HepG2 (cell line): ENCODE data around the gene PBOV1. TPM values are rescaled to one million over a fixed set of nuclear protein-coding genes. Genes with fewer than 3 reads are reported as not detected.

Source experiments
- polyA plus RNA-seq, 8 experiments: library from polyadenylated mRNA; depleted of rRNA in 3 of 8; stranded (reverse) in 7 of 8; unstranded in 1 of 8; fragments of >200 nt; fragmentation: Illumina TruSeq in 4 of 8; extraction: Trizol in 4 of 8; gene quantifications; 2 replicates each; pipeline versions ENCODE4 v1.2.1 to v1.2.3, GENCODE V29; 2011 to 2016; ENCODE audit warnings: low read depth in 4 of 8, missing spikeins in 1 of 8, mixed read lengths in 1 of 8; ENCODE audit not compliant: insufficient read depth in 1 of 8
- total RNA-seq, 5 experiments: library from RNA; depleted of rRNA; stranded (reverse); fragments of >200 nt; fragmentation: Illumina TruSeq; extraction: Trizol; gene quantifications; 2 replicates each; pipeline ENCODE4 v1.2.3, GENCODE V29; 2016; ENCODE audit warnings: low read depth in 1 of 5

Gene PBOV1
- total and polyA plus RNA-seq, 2 of the 13 experiments (the other 11 are each of a cell fraction or from before 2014, with no cell fraction given): not detected

Other genes starting within 250 kb of the PBOV1 start
- gene PERP, start 111.1 kb downstream of the PBOV1 start, total RNA-seq (2016; rRNA removed; fragmentation: Illumina TruSeq; extraction: Trizol): 16.6 and 26.0 TPM in 2 replicates
- 53.0 and 53.9 TPM in 2 replicates for gene PERP, start 111.1 kb downstream of the PBOV1 start, polyA plus RNA-seq (2011; rRNA removed)
- gene ARFGEF3, start 56.6 kb downstream of the PBOV1 start, total RNA-seq (2016; rRNA removed; fragmentation: Illumina TruSeq; extraction: Trizol): 0.60 and 0.97 TPM in 2 replicates
- 2.6 and 2.9 TPM in 2 replicates for gene ARFGEF3, start 56.6 kb downstream of the PBOV1 start, polyA plus RNA-seq (2011; rRNA removed)
- not detected in 2 replicates for gene SMIM28, start 159.4 kb upstream of the PBOV1 start, total RNA-seq (2016; rRNA removed; fragmentation: Illumina TruSeq; extraction: Trizol)
- gene SMIM28, start 159.4 kb upstream of the PBOV1 start, polyA plus RNA-seq (2011; rRNA removed): not detected in 2 replicates
- 63.5 and 72.8 TPM in 2 replicates for gene HEBP2, start 185.7 kb upstream of the PBOV1 start, total RNA-seq (2016; rRNA removed; fragmentation: Illumina TruSeq; extraction: Trizol)
- gene HEBP2, start 185.7 kb upstream of the PBOV1 start, polyA plus RNA-seq (2011; rRNA removed): 13.5 and 16.0 TPM in 2 replicates